H1 (cell line): ENCODE data around the gene LIN54. TPM values are rescaled to one million over a fixed set of nuclear protein-coding genes. Genes with fewer than 3 reads are reported as not detected.

Experiments
- CHD7 ChIP-seq: fragments of 300-600 bp; sonication (generic); IDR thresholded peaks from 2 replicates; pipeline ENCODE4 v1.7.1; 2012; ENCODE audit warnings: low read length, moderate library complexity, mild to moderate bottlenecking, inconsistent platforms; ENCODE audit not compliant: insufficient replicate concordance
- CTBP2 ChIP-seq: IDR thresholded peaks from 2 replicates; pipeline ENCODE4 v1.7.0; 2011; ENCODE audit warnings: borderline replicate concordance, mild to moderate bottlenecking, moderate library complexity, mixed read lengths, low read length; ENCODE audit not compliant: insufficient read depth, insufficient read length
- JUN ChIP-seq: IDR thresholded peaks from 2 replicates; pipeline ENCODE4 v1.6.1; 2011; ENCODE audit warnings: low read depth, mild to moderate bottlenecking, improper control_type of control experiment, low read length
- JUND ChIP-seq: IDR thresholded peaks from 2 replicates; pipeline ENCODE4 v1.6.1; 2011; ENCODE audit warnings: mild to moderate bottlenecking, improper control_type of control experiment, low read length
- KDM4A ChIP-seq: IDR thresholded peaks from one replicate; pipeline ENCODE4 v1.7.1; 2012; ENCODE audit warnings: low read depth, mild to moderate bottlenecking, moderate library complexity, low read length, inconsistent platforms; ENCODE audit not compliant: severe bottlenecking
- NANOG ChIP-seq: IDR thresholded peaks from 2 replicates; pipeline ENCODE4 v1.6.1; 2011; ENCODE audit warnings: low read length, low read depth, mild to moderate bottlenecking, inconsistent platforms; ENCODE audit not compliant: insufficient read depth, poor library complexity, severe bottlenecking
- RAD21 ChIP-seq, 2 experiments: IDR thresholded peaks in 1 of 2; conservative IDR thresholded peaks in 1 of 2; 2 replicates each; pipeline ENCODE4 v1.6.1; 2011; ENCODE audit warnings: low read depth in 2 of 2, low read length in 2 of 2, improper control_type of control experiment in 1 of 2, inconsistent platforms in 1 of 2, mild to moderate bottlenecking in 1 of 2, moderate library complexity in 1 of 2
- SIN3A ChIP-seq, 2 experiments: IDR thresholded peaks in 1 of 2; conservative IDR thresholded peaks in 1 of 2; 2 replicates each; pipeline ENCODE4 v1.6.1; 2011 to 2012; ENCODE audit warnings: low read length in 2 of 2, improper control_type of control experiment in 1 of 2, low read depth in 1 of 2, mild to moderate bottlenecking in 1 of 2
- TAF7 ChIP-seq: optimal IDR thresholded peaks from 2 replicates; pipeline ENCODE3; 2011; ENCODE audit warnings: low read depth, mild to moderate bottlenecking, inconsistent platforms, low read length, moderate library complexity, borderline replicate concordance
- polyA plus RNA-seq, 7 experiments: library from polyadenylated mRNA; depleted of rRNA in 3 of 7; stranded (reverse) in 5 of 7; unstranded in 2 of 7; fragments of >200 nt in 5 of 7; fragments of 200-250 nt in 2 of 7; gene quantifications; 1 replicate in 5 of 7; 2 replicates in 1 of 7; 4 replicates in 1 of 7; pipeline versions ENCODE4 v1.2.1 to v1.2.3, GENCODE V29; 2011 to 2013; ENCODE audit warnings: missing spikeins in 2 of 7, mixed read lengths in 2 of 7
- total RNA-seq: library from RNA; stranded (reverse); fragmentation: NEBNext Ultra II Directional; extraction: Animal tissue kit (Norgen Biotek cat#: 25700); gene quantifications from 2 replicates; pipeline ENCODE4 v1.2.1, GENCODE V29; 2021

LIN54 gene
- total and polyA plus RNA-seq, 2 of the 8 experiments (the other 6 are each of a cell fraction or from before 2014, with no cell fraction given) = 5.7 to 11.1 TPM

GRCh38 chr4:83012687-83013419 lies 2.2 kb upstream of the LIN54 start (continued):
- TF ChIP-seq TAF7 = peak; percentile 85
- TF ChIP-seq CTBP2 = peak; percentile 8
- peak in 1 of 2 experiments; percentile 83; a peak in 2 of 4 replicates for TF ChIP-seq SIN3A (conservative IDR thresholded peaks at IDR 0.05 in 1 of 2, IDR thresholded peaks at IDR 0.05 in 1 of 2; ENCODE audit: low read depth in 1 of 2, low read length in 2 of 2)
- peak; percentile 84 for TF ChIP-seq KDM4A
- TF ChIP-seq CHD7 = no peak
- TF ChIP-seq JUN = no peak
- TF ChIP-seq RAD21 (IDR thresholded peaks at IDR 0.05 in 1 of 2, conservative IDR thresholded peaks at IDR 0.05 in 1 of 2; ENCODE audit: low read depth in 2 of 2, low read length in 2 of 2) = peak; percentile 38 to 42
- no peak for TF ChIP-seq NANOG
- peak; percentile 99 for TF ChIP-seq JUND
